ENCODE data around the gene ZNF808. TPM values are rescaled to one million over a fixed set of nuclear protein-coding genes. Genes with fewer than 3 reads are reported as not detected.
"Not testable (repeated sequence)": the region's sequence is repeated elsewhere in the genome, so short reads cannot be mapped to it uniquely, and the experiment has no call there.

The ZNF808 gene
- total RNA-seq, 5 donors from 2014 or later (not counting 1 experiment from before 2014, with no cell fraction given) = 26.5 to 46.7 (median 41.3) TPM

DNA sequence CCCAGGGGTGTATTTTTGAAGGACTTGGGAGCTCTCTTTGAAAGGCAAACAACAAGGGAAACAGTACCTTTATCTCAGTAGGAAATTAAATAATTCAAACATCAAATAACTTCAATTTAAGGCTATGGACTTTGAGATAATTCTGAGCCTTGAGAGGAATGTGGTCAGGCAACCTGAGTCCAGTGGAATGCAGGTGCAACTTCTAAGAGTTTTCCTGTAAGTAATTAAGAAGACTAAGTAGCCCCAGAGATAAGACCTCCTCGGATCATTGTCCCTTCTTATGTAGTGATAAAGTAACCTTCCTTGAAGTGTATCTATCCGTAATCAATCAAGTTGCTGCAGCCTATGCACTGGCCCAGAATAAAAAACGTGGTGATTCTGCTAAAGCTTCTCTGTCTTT, 71.8 kb downstream of the ZNF808 start:
- peaks cover 4% of the 10 kb centered on the region for H3K9me3 ChIP-seq
- peaks cover 6 to 20% of the 10 kb centered on the region in 2 experiments for H3K4me1 ChIP-seq (ENCODE audit: control insufficient read depth in 1 of 2, extremely low read depth in 1 of 2, insufficient read depth in 2 of 2, low read length in 2 of 2)
- H3K36me3 ChIP-seq (ENCODE audit: control insufficient read depth in 2 of 2, extremely low read depth in 1 of 2, insufficient read depth in 1 of 2, low read length in 1 of 2) = peaks cover 0 to 8% of the 10 kb centered on the region in 2 donors
- no peaks in the 10 kb centered on the region for H3K27me3 Mint-ChIP-seq
- ChIA-PET POLR2A (no interaction called here), CTCF (interaction anchor here in 1 of 2 donors (0.6 kb wide), 1 partner anchor 439 kb away, joined by 3 read pairs; no protein-coding TSS in a partner anchor)
- H3K27ac ChIP-seq (ENCODE audit: low read length) = no peak overlapping the region
- no peak for ATAC-seq (replicated peaks in 1 of 4)
- no peak for DNase-seq
- peaks cover 22 to 32% (median 30%) of the 10 kb centered on the region in 3 donors for H3K4me1 Mint-ChIP-seq
- peaks cover 5 to 23% (median 20%) of the 10 kb centered on the region in 3 donors for H3K9me3 Mint-ChIP-seq
- H3K36me3 Mint-ChIP-seq = peaks cover 37% of the 10 kb centered on the region
- H3K27me3 ChIP-seq (replicated peaks in 1 of 2; ENCODE audit: control insufficient read depth in 2 of 2, extremely low read depth in 1 of 2, insufficient read depth in 2 of 2, low read length in 1 of 2) = no peaks in the 10 kb centered on the region
- H3K27ac Mint-ChIP-seq = no peak overlapping the region
- no peak overlapping the region for H3K4me3 Mint-ChIP-seq
- 80% methylated on average over 1 of the region's 3 CpGs for WGBS (ENCODE audit: insufficient coverage)
- no peak overlapping the region for H3K4me3 ChIP-seq (ENCODE audit: control insufficient read depth in 1 of 2, extremely low read depth in 1 of 2, low read length in 1 of 2)

DNA sequence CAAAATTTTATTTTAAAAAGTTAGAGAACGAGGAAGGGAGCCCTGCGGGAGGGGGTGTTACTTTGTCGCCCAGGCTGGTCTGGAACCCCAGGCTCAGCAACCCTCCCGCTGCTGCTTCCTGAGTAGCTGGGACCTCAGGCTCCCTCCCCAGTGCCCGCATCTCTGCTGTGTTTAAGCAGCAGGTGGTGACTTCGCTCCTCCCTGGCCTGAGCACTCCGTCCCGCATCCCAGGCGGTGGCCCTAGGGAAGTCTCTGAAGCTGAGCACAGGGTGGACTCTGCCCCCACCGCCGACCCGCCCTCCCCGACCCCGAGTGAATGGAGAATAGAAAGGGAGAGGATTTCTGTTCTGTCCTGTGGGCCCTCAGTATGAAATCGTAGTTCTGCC, 73.2 kb downstream of the ZNF808 start:
- H3K4me1 ChIP-seq (ENCODE audit: control insufficient read depth in 1 of 2, extremely low read depth in 1 of 2, insufficient read depth in 2 of 2, low read length in 2 of 2) = peaks cover 6 to 25% of the 10 kb centered on the region in 2 experiments
- H3K4me1 Mint-ChIP-seq = peaks cover 30 to 39% (median 37%) of the 10 kb centered on the region in 3 donors
- DNase-seq (peak in 10 of 35 experiments; percentile 1 to 28 (median 4)), ATAC-seq (replicated peaks in 1 of 4) (peak; percentile 36 to 40 (median 38))
- H3K9me3 Mint-ChIP-seq = peaks cover 9 to 26% (median 26%) of the 10 kb centered on the region in 3 donors
- H3K4me3 ChIP-seq (ENCODE audit: control insufficient read depth in 1 of 2, extremely low read depth in 1 of 2, low read length in 1 of 2) = peak overlapping the region; percentile 77 to 81
- CTCF ChIA-PET = no interaction called here
- H3K36me3 Mint-ChIP-seq = peaks cover 35% of the 10 kb centered on the region
- POLR2A ChIA-PET = no interaction called here
- WGBS (ENCODE audit: insufficient coverage) = 0% methylated on average over 10 of the region's 15 CpGs
- H3K9me3 ChIP-seq = peaks cover 4% of the 10 kb centered on the region
- H3K27me3 ChIP-seq (replicated peaks in 1 of 2; ENCODE audit: control insufficient read depth in 2 of 2, extremely low read depth in 1 of 2, insufficient read depth in 2 of 2, low read length in 1 of 2) = no peaks in the 10 kb centered on the region
- no peaks in the 10 kb centered on the region for H3K27me3 Mint-ChIP-seq
- peaks cover 0 to 8% of the 10 kb centered on the region in 2 donors for H3K36me3 ChIP-seq (ENCODE audit: control insufficient read depth in 2 of 2, extremely low read depth in 1 of 2, insufficient read depth in 1 of 2, low read length in 1 of 2)
- peak overlapping the region; percentile 87 to 91 (median 89) for H3K4me3 Mint-ChIP-seq
- H3K27ac Mint-ChIP-seq = peak overlapping the region; percentile 77 to 87
- H3K27ac ChIP-seq (ENCODE audit: low read length) = no peak overlapping the region

DNA sequence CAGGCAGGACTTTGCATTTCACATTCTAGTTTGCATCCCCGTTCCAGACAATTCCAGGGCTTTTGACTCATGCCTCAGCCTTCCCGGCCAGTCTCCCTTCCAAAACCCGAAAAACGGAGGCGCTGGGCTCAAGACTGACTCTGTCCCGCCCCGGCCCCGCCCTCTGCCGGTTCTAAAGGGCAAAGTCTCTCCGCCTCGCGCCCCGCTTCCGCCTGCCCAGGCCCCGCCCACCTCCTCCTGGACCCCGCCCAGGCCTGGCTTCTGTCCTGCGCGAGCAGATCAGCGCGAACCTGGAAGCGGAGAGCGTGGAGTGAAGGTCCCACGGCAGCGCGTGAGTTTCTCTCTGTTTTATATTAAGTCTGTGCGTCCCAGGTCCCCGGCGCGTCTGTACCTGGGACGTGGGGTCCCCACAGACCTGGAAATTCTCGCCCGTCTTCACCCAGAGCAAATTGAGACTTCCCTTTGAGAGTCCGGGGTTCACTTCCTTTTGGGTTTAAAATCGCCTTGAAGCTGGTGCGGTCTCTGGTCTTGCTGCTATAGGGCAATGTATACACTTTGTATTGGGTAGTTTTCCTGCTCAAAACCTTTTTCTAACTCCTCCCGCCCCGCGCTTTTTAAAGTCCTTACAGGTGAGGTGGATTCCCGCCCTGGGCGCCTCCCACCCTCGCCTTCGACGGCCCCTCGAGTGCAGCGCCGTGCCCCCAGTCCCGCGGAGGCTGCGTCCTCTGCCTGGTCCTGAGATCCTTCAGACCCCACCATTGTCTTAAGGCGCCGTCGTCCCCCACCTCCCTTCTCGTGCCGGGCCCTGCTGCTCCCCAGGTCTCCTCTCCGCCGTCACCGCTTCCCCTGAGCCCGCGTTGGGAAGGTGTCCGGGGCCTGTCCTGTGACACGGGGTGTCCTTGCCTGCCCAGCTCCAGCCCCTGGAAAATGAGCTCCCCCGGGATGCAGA, 73.8 kb downstream of the ZNF808 start:
- H3K9me3 ChIP-seq = peaks cover 2% of the 10 kb centered on the region
- H3K4me1 Mint-ChIP-seq = peaks cover 34 to 44% (median 41%) of the 10 kb centered on the region in 3 donors
- DNase-seq (peak; percentile 82 to 96 (median 92)), ATAC-seq (replicated peaks in 1 of 4) (peak; percentile 98 to 100 (median 98))
- ChIA-PET CTCF (no interaction called here), POLR2A (no interaction called here)
- H3K9me3 Mint-ChIP-seq = peaks cover 9 to 25% (median 23%) of the 10 kb centered on the region in 3 donors
- H3K4me1 ChIP-seq (ENCODE audit: control insufficient read depth in 1 of 2, extremely low read depth in 1 of 2, insufficient read depth in 2 of 2, low read length in 2 of 2) = peaks cover 6 to 25% of the 10 kb centered on the region in 2 experiments
- peak overlapping the region; percentile 87 to 91 (median 89) for H3K4me3 Mint-ChIP-seq
- H3K36me3 ChIP-seq (ENCODE audit: control insufficient read depth in 2 of 2, extremely low read depth in 1 of 2, insufficient read depth in 1 of 2, low read length in 1 of 2) = peaks cover 0 to 3% of the 10 kb centered on the region in 2 donors
- H3K27ac ChIP-seq (ENCODE audit: low read length) = peak overlapping the region; percentile 20
- no peaks in the 10 kb centered on the region for H3K27me3 Mint-ChIP-seq
- no peaks in the 10 kb centered on the region for H3K27me3 ChIP-seq (replicated peaks in 1 of 2; ENCODE audit: control insufficient read depth in 2 of 2, extremely low read depth in 1 of 2, insufficient read depth in 2 of 2, low read length in 1 of 2)
- peak overlapping the region; percentile 77 to 81 for H3K4me3 ChIP-seq (ENCODE audit: control insufficient read depth in 1 of 2, extremely low read depth in 1 of 2, low read length in 1 of 2)
- 2% methylated on average over 57 of the region's 62 CpGs for WGBS (ENCODE audit: insufficient coverage)
- H3K27ac Mint-ChIP-seq = peak overlapping the region; percentile 77 to 87
- peaks cover 34% of the 10 kb centered on the region for H3K36me3 Mint-ChIP-seq

DNA sequence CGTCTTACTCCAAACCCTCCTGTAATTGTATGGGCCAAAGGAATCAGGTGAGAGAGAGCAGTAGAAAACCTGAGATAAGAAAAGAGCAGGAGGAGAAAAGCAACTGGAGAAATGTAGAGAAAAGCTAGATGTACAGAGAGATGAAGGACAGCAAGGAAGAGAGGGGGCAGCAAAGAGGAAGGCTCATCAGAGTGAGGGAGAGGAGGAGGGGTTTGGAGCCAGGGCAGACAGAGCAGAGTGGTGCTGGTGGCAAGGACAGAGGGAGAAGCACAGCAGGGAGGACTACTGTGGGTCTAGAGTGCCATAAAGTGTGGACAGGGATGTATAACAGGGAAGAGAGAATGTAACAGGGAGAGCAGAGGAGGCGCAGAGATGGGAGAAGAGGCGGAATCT, 74.5 kb downstream of the ZNF808 start:
- peak overlapping the region; percentile 77 to 87 for H3K27ac Mint-ChIP-seq
- CTCF ChIA-PET; ATAC-seq (replicated peaks in 1 of 4); H3K27me3 Mint-ChIP-seq; H3K36me3 ChIP-seq (ENCODE audit: control insufficient read depth in 2 of 2, extremely low read depth in 1 of 2, insufficient read depth in 1 of 2, low read length in 1 of 2); H3K27me3 ChIP-seq (replicated peaks in 1 of 2; ENCODE audit: control insufficient read depth in 2 of 2, extremely low read depth in 1 of 2, insufficient read depth in 2 of 2, low read length in 1 of 2); DNase-seq; H3K27ac ChIP-seq (ENCODE audit: low read length); H3K9me3 ChIP-seq; POLR2A ChIA-PET: not testable (repeated sequence)
- H3K4me3 Mint-ChIP-seq = peak overlapping the region; percentile 87 to 91 (median 89)
- peaks cover 6 to 23% (median 19%) of the 10 kb centered on the region in 3 donors for H3K9me3 Mint-ChIP-seq
- H3K4me1 ChIP-seq (ENCODE audit: control insufficient read depth in 1 of 2, extremely low read depth in 1 of 2, insufficient read depth in 2 of 2, low read length in 2 of 2) = peaks cover 6 to 25% of the 10 kb centered on the region in 2 experiments
- peak overlapping the region; percentile 77 to 81 for H3K4me3 ChIP-seq (ENCODE audit: control insufficient read depth in 1 of 2, extremely low read depth in 1 of 2, low read length in 1 of 2)
- WGBS (ENCODE audit: insufficient coverage) = 97% methylated on average over 2 of the region's 3 CpGs
- H3K4me1 Mint-ChIP-seq = peaks cover 34 to 45% (median 44%) of the 10 kb centered on the region in 3 donors
- peaks cover 34% of the 10 kb centered on the region for H3K36me3 Mint-ChIP-seq

DNA sequence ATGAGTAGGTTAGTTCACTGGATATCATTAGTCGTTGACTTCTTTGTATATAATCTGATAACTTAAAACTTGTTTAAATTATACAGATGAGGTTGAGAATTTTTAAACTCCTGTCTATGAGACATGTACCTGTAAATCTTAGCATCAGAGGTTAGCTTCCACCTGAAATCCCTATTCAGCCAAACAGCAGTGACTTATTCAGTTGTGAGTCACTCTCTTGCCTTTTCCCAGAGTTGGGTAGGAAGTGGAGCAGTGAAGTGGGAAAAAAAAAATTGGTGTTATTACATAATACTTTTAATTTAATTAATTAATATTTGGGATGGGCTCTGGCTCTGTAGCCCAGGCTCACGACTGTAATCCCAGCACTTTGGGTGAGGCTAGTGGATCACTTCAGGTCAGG, 75.5 kb downstream of the ZNF808 start:
- Histone ChIP-seq H3K9me3 (no peaks in the 10 kb centered on the region), H3K27ac (ENCODE audit: low read length) (no peak overlapping the region), H3K36me3 (ENCODE audit: control insufficient read depth in 2 of 2, extremely low read depth in 1 of 2, insufficient read depth in 1 of 2, low read length in 1 of 2) (peaks cover 0 to 6% of the 10 kb centered on the region in 2 donors), H3K27me3 (replicated peaks in 1 of 2; ENCODE audit: control insufficient read depth in 2 of 2, extremely low read depth in 1 of 2, insufficient read depth in 2 of 2, low read length in 1 of 2) (no peaks in the 10 kb centered on the region), H3K4me3 (ENCODE audit: control insufficient read depth in 1 of 2, extremely low read depth in 1 of 2, low read length in 1 of 2) (no peak overlapping the region), H3K4me1 (ENCODE audit: control insufficient read depth in 1 of 2, extremely low read depth in 1 of 2, insufficient read depth in 2 of 2, low read length in 2 of 2) (peaks cover 6 to 25% of the 10 kb centered on the region in 2 experiments)
- no peak for ATAC-seq (replicated peaks in 1 of 4)
- Mint-ChIP-seq H3K27me3 (no peaks in the 10 kb centered on the region), H3K4me3 (peak overlapping the region; percentile 87 to 91 (median 89)), H3K36me3 (peaks cover 31% of the 10 kb centered on the region), H3K4me1 (peaks cover 34 to 45% (median 44%) of the 10 kb centered on the region in 3 donors), H3K27ac (no peak overlapping the region), H3K9me3 (peaks cover 4 to 20% (median 11%) of the 10 kb centered on the region in 3 donors)
- ChIA-PET POLR2A (no interaction called here), CTCF (interaction anchor here in 1 of 2 donors (0.7 kb wide), 1 partner anchor 38 kb away, joined by 3 read pairs; no protein-coding TSS in a partner anchor)
- 100% methylated on average over 1 of the region's 2 CpGs for WGBS (ENCODE audit: insufficient coverage)
- DNase-seq = no peak

DNA sequence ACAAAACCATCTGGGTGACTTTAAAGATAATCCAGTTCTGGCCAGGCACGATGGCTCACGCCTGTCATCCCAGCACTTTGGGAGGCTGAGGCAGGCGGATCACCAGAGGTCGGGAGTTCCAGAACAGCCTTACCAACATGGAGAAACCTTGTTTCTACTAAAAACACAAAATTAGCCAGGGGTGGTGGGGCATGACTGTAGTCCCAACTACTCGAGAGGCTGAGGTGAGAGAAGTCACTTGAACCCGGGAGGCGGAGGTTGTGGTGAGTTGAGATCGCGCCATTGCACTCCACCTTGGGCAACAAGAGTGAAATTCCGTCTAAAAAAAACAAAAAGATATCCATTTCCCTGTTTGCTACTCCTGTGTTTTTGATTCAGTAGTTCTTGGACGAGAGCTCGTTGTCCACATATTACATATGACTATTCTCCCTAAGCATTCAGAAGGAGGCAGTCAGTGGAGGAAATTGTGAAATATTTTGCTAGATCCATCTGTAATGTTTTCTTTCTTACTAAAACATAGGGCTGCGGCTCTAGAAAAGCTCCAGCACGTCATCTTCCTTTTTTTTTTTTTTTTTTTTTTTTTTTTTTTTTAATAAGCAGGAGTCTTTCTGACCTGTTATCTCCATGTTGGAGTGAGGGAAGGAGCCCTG, 76.2 kb downstream of the ZNF808 start:
- ATAC-seq (replicated peaks in 1 of 4) (no peak), DNase-seq (no peak)
- H3K27me3 ChIP-seq (replicated peaks in 1 of 2; ENCODE audit: control insufficient read depth in 2 of 2, extremely low read depth in 1 of 2, insufficient read depth in 2 of 2, low read length in 1 of 2) = no peaks in the 10 kb centered on the region
- Mint-ChIP-seq H3K4me3 (no peak overlapping the region), H3K27me3 (no peaks in the 10 kb centered on the region), H3K36me3 (peaks cover 33% of the 10 kb centered on the region), H3K4me1 (peaks cover 34 to 47% (median 44%) of the 10 kb centered on the region in 3 donors), H3K9me3 (peaks cover 4 to 24% (median 12%) of the 10 kb centered on the region in 3 donors), H3K27ac (no peak overlapping the region)
- H3K9me3 ChIP-seq = no peaks in the 10 kb centered on the region
- H3K4me3 ChIP-seq (ENCODE audit: control insufficient read depth in 1 of 2, extremely low read depth in 1 of 2, low read length in 1 of 2) = no peak overlapping the region
- no peak overlapping the region for H3K27ac ChIP-seq (ENCODE audit: low read length)
- CTCF ChIA-PET = interaction anchor here in 1 of 2 donors (0.7 kb wide), 1 partner anchor 27 kb away, joined by 8 read pairs; no protein-coding TSS in a partner anchor
- peaks cover 0 to 6% of the 10 kb centered on the region in 2 donors for H3K36me3 ChIP-seq (ENCODE audit: control insufficient read depth in 2 of 2, extremely low read depth in 1 of 2, insufficient read depth in 1 of 2, low read length in 1 of 2)
- WGBS (ENCODE audit: insufficient coverage) = 100% methylated on average over 3 of the region's 14 CpGs
- POLR2A ChIA-PET = interaction anchor here in 1 of 2 donors (0.6 kb wide), 1 partner anchor 238 kb away, joined by 8 read pairs; no protein-coding TSS in a partner anchor
- H3K4me1 ChIP-seq (ENCODE audit: control insufficient read depth in 1 of 2, extremely low read depth in 1 of 2, insufficient read depth in 2 of 2, low read length in 2 of 2) = peaks cover 6 to 25% of the 10 kb centered on the region in 2 experiments
